Panc1 (cell line): ENCODE measurements around the gene KPNA4. TPM values are rescaled to one million over a fixed set of nuclear protein-coding genes. Genes with fewer than 3 reads are reported as not detected.

Source experiments
- ATAC-seq: fragments of 200-7000 bp; cut with Tn5 transposase; 2 replicates; pipeline ENCODE4 v1.9.1; 2020; ENCODE audit warnings: mild to moderate bottlenecking, moderate library complexity
- BruUV-seq: library from RNA; stranded (reverse); fragments of 400-500 nt; replicated peaks from 2 replicates; lab custom pipeline; 2021; lab: Mats Ljungman, UMichigan
- CTCF ChIA-PET: fragments of 300-600 bp; sonication (Branson Sonifier 250); formaldehyde crosslinking; loops from one replicate; lab custom pipeline; 2022; ENCODE audit warnings: antibody characterized with exemption; lab: Charles Lee
- POLR2A ChIA-PET: fragments of 300-600 bp; sonication (Branson Sonifier 250); formaldehyde crosslinking; loops from one replicate; lab custom pipeline; 2022; ENCODE audit warnings: antibody characterized with exemption; lab: Charles Lee
- DNase-seq: peaks from one replicate; pipeline ENCODE4 v3.0.0-alpha.2; 2010; ENCODE audit warnings: low read depth, low spot score
- H3K27ac ChIP-seq: 2 replicates; pipeline ENCODE4 v1.5.1; 2011; ENCODE audit warnings: mild to moderate bottlenecking, low read length, inconsistent platforms
- H3K27me3 ChIP-seq: fragments of 200-500 bp; sonication (Bioruptor generic); 2 replicates; pipeline ENCODE4 v1.6.0; 2014; ENCODE audit warnings: low read length, inconsistent platforms; ENCODE audit not compliant: control insufficient read depth, insufficient read depth
- H3K36me3 ChIP-seq: fragments of 200-500 bp; sonication (Bioruptor generic); 2 replicates; pipeline ENCODE4 v1.5.1; 2014; ENCODE audit warnings: inconsistent platforms, mild to moderate bottlenecking, low read length, moderate library complexity; ENCODE audit not compliant: control insufficient read depth, insufficient read depth
- H3K4me1 ChIP-seq: 2 replicates; pipeline ENCODE4 v1.5.1; 2011; ENCODE audit warnings: inconsistent platforms, mild to moderate bottlenecking, low read length, moderate library complexity; ENCODE audit not compliant: control insufficient read depth, insufficient read depth
- H3K4me3 ChIP-seq, 2 experiments: 2 replicates each; pipeline ENCODE4 v1.5.1; 2011 to 2012; ENCODE audit warnings: low read depth in 2 of 2, low read length in 2 of 2, mild to moderate bottlenecking in 2 of 2, inconsistent platforms in 1 of 2, moderate library complexity in 1 of 2
- H3K9me3 ChIP-seq: fragments of 200-500 bp; sonication (Bioruptor generic); 2 replicates; pipeline ENCODE4 v1.5.1; 2014; ENCODE audit warnings: low read depth, mild to moderate bottlenecking, inconsistent platforms, low read length, moderate library complexity; ENCODE audit not compliant: control insufficient read depth, insufficient read depth
- POLR2AphosphoS5 ChIP-seq: IDR thresholded peaks from 2 replicates; pipeline ENCODE4 v1.6.1; 2012; ENCODE audit warnings: mild to moderate bottlenecking, low read depth, low read length, moderate library complexity
- SIN3A ChIP-seq: IDR thresholded peaks from 2 replicates; pipeline ENCODE4 v1.6.1; 2012; ENCODE audit warnings: low read depth, mild to moderate bottlenecking, low read length, moderate library complexity, borderline replicate concordance; ENCODE audit not compliant: insufficient read depth
- TCF7L2 ChIP-seq: IDR thresholded peaks from 2 replicates; pipeline ENCODE4 v1.6.1; 2011; ENCODE audit warnings: mild to moderate bottlenecking, low read depth, low read length, inconsistent platforms
- in situ Hi-C: cut with HindIII; loops from 2 replicates; pipeline ENCODE4 v1.10.0; 2016; ENCODE audit warnings: low sequenced_read_pairs, low pct_unique_long_range_greater_than_20kb
- intact Hi-C: fragments of 100-400 bp; cut with micrococcal nuclease; formaldehyde crosslinking; loops from one replicate; pipeline ENCODE4 v1.10.0; 2022; ENCODE audit not compliant: unreplicated experiment
- total RNA-seq: library from RNA; stranded (reverse); gene quantifications from one replicate; pipeline ENCODE4 v1.2.1, GENCODE V29; 2021; ENCODE audit not compliant: unreplicated experiment
- TF ChIP-seq, protein P1 (sequence below), 2 experiments: IDR thresholded peaks; 2 replicates each; pipeline ENCODE4 v1.6.1; 2011 to 2012; ENCODE audit warnings: low read depth in 2 of 2, control low read depth in 1 of 2, low read length in 1 of 2, mild to moderate bottlenecking in 1 of 2, moderate library complexity in 1 of 2; ENCODE audit not compliant: insufficient read depth in 1 of 2
- TF ChIP-seq, protein P2 (sequence below): fragments of 450-650 bp; IDR thresholded peaks from 2 replicates; pipeline ENCODE4 v1.5.1; 2017; ENCODE audit warnings: mild to moderate bottlenecking

Gene KPNA4
- total RNA-seq, 1 experiment from 2014 or later = 84.4 TPM

GRCh38 chr3:160577093-160577492 is 11.7 kb upstream of the KPNA4 start:
- Histone ChIP-seq H3K4me1 (no peaks in the 10 kb centered on the region; the same call in 1 of the 2 replicates), H3K27me3 (no peaks in the 10 kb centered on the region), H3K27ac (no peak overlapping the region), H3K36me3 (no peaks in the 10 kb centered on the region), H3K4me3 (no peak overlapping the region), H3K9me3 (no peaks in the 10 kb centered on the region; the same call in 1 of the 2 replicates)
- intact Hi-C loops = no loop called here
- ChIA-PET POLR2A (no interaction called here), CTCF (interaction anchor here (0.5 to 0.6 kb wide), 2 partner anchors 108 to 845 kb away, joined by 3 read pairs; no protein-coding TSS in a partner anchor)
- ATAC-seq (no peak), DNase-seq (no peak)
- in situ Hi-C loops = no loop called here
- TF ChIP-seq, protein P1, sequence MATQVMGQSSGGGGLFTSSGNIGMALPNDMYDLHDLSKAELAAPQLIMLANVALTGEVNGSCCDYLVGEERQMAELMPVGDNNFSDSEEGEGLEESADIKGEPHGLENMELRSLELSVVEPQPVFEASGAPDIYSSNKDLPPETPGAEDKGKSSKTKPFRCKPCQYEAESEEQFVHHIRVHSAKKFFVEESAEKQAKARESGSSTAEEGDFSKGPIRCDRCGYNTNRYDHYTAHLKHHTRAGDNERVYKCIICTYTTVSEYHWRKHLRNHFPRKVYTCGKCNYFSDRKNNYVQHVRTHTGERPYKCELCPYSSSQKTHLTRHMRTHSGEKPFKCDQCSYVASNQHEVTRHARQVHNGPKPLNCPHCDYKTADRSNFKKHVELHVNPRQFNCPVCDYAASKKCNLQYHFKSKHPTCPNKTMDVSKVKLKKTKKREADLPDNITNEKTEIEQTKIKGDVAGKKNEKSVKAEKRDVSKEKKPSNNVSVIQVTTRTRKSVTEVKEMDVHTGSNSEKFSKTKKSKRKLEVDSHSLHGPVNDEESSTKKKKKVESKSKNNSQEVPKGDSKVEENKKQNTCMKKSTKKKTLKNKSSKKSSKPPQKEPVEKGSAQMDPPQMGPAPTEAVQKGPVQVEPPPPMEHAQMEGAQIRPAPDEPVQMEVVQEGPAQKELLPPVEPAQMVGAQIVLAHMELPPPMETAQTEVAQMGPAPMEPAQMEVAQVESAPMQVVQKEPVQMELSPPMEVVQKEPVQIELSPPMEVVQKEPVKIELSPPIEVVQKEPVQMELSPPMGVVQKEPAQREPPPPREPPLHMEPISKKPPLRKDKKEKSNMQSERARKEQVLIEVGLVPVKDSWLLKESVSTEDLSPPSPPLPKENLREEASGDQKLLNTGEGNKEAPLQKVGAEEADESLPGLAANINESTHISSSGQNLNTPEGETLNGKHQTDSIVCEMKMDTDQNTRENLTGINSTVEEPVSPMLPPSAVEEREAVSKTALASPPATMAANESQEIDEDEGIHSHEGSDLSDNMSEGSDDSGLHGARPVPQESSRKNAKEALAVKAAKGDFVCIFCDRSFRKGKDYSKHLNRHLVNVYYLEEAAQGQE (IDR thresholded peaks at IDR 0.05; ENCODE audit: insufficient read depth in 1 of 2, low read depth in 2 of 2, low read length in 1 of 2) = no peak
- TF ChIP-seq, protein P2, sequence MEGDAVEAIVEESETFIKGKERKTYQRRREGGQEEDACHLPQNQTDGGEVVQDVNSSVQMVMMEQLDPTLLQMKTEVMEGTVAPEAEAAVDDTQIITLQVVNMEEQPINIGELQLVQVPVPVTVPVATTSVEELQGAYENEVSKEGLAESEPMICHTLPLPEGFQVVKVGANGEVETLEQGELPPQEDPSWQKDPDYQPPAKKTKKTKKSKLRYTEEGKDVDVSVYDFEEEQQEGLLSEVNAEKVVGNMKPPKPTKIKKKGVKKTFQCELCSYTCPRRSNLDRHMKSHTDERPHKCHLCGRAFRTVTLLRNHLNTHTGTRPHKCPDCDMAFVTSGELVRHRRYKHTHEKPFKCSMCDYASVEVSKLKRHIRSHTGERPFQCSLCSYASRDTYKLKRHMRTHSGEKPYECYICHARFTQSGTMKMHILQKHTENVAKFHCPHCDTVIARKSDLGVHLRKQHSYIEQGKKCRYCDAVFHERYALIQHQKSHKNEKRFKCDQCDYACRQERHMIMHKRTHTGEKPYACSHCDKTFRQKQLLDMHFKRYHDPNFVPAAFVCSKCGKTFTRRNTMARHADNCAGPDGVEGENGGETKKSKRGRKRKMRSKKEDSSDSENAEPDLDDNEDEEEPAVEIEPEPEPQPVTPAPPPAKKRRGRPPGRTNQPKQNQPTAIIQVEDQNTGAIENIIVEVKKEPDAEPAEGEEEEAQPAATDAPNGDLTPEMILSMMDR = no peak
- TF ChIP-seq POLR2AphosphoS5 (no peak), TCF7L2 (no peak), SIN3A (no peak)
- BruUV-seq = no TSS peak

GRCh38 chr3:160576621-160577020 is 11.2 kb upstream of the KPNA4 start:
- in situ Hi-C loops = no loop called here
- DNase-seq = no peak
- no TSS peak for BruUV-seq
- Histone ChIP-seq H3K9me3 (no peaks in the 10 kb centered on the region; the same call in 1 of the 2 replicates), H3K4me3 (no peak overlapping the region), H3K36me3 (no peaks in the 10 kb centered on the region), H3K4me1 (no peaks in the 10 kb centered on the region; the same call in 1 of the 2 replicates), H3K27ac (no peak overlapping the region), H3K27me3 (no peaks in the 10 kb centered on the region)
- CTCF ChIA-PET = interaction anchor here (0.5 to 0.6 kb wide), 2 partner anchors 109 to 846 kb away, joined by 3 read pairs; no protein-coding TSS in a partner anchor
- POLR2A ChIA-PET = no interaction called here
- TF ChIP-seq SIN3A = no peak
- TF ChIP-seq, protein P1 (IDR thresholded peaks at IDR 0.05; ENCODE audit: insufficient read depth in 1 of 2, low read depth in 2 of 2, low read length in 1 of 2) = no peak
- TF ChIP-seq POLR2AphosphoS5 = no peak
- TF ChIP-seq, protein P2 = no peak
- TF ChIP-seq TCF7L2 = no peak
- intact Hi-C loops = no loop called here
- no peak for ATAC-seq
